Nephron progenitor cell (in vitro differentiated cells): ENCODE results near the gene NSL1.

Source experiments
- DNase-seq: peaks from one replicate; pipeline ENCODE4 v3.0.0; 2021
- H3K27ac Mint-ChIP-seq: 2 replicates; pipeline ENCODE4 v1.8.0; 2021; ENCODE audit warnings: mild to moderate bottlenecking, moderate library complexity, mixed read lengths
- H3K27me3 Mint-ChIP-seq: 2 replicates; pipeline ENCODE4 v1.8.0; 2021; ENCODE audit warnings: mild to moderate bottlenecking, low read depth, mixed read lengths; ENCODE audit not compliant: poor library complexity
- H3K36me3 Mint-ChIP-seq: 2 replicates; pipeline ENCODE4 v1.8.0; 2021; ENCODE audit warnings: low read depth, mixed read lengths
- H3K4me1 Mint-ChIP-seq: 2 replicates; pipeline ENCODE4 v1.8.0; 2021; ENCODE audit warnings: mixed read lengths
- H3K4me3 Mint-ChIP-seq: 2 replicates; pipeline ENCODE4 v1.8.0; 2021; ENCODE audit warnings: mild to moderate bottlenecking, moderate library complexity, mixed read lengths
- H3K9me3 Mint-ChIP-seq: 2 replicates; pipeline ENCODE4 v1.8.0; 2021; ENCODE audit warnings: mild to moderate bottlenecking, moderate library complexity, mixed read lengths
- TF ChIP-seq, protein P1 (sequence below): fragments of 200-600 bp; sonication (generic); IDR thresholded peaks from 2 replicates; pipeline ENCODE4 v1.5.0; 2021; ENCODE audit warnings: antibody characterized with exemption

The NSL1 gene

DNA sequence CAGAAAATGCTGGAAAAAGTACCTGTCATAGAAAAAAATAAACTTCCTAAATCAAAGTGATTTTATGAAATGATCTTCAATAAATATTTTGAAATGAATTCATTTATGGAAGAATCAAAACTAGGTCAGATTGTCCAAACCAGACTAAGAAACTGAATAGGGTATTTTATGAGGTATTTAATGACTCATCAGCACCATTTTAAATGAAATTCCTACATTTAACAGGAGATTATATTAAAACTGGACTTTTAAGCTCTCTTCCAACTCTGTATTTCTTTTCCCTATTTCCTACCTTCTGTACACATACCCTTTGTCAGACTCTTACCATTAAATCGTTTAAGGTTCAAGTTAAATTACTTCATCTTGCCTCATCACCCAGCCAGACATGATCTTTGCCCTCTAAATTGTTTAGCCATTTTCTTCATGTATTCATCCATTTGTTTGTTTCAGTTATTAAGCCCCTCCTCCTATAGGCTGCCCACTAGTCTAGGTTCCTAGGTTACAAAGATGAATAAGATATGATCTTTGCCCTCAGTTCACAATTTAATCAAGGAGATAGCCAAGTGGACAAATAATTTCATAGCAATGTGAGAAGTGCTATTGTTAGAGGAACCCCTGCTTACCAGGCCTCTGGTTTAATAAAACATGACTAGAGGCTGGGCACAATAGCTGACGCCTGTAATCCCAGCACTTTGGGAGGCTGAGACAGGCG is 25.1 kb upstream of the NSL1 start:
- TF ChIP-seq, protein P1, sequence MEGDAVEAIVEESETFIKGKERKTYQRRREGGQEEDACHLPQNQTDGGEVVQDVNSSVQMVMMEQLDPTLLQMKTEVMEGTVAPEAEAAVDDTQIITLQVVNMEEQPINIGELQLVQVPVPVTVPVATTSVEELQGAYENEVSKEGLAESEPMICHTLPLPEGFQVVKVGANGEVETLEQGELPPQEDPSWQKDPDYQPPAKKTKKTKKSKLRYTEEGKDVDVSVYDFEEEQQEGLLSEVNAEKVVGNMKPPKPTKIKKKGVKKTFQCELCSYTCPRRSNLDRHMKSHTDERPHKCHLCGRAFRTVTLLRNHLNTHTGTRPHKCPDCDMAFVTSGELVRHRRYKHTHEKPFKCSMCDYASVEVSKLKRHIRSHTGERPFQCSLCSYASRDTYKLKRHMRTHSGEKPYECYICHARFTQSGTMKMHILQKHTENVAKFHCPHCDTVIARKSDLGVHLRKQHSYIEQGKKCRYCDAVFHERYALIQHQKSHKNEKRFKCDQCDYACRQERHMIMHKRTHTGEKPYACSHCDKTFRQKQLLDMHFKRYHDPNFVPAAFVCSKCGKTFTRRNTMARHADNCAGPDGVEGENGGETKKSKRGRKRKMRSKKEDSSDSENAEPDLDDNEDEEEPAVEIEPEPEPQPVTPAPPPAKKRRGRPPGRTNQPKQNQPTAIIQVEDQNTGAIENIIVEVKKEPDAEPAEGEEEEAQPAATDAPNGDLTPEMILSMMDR: no peak
- H3K27me3 Mint-ChIP-seq: peaks cover 5% of the 10 kb centered on the region
- H3K4me1 Mint-ChIP-seq: no peaks in the 10 kb centered on the region
- no peaks in the 10 kb centered on the region for H3K9me3 Mint-ChIP-seq
- no peak overlapping the region for H3K27ac Mint-ChIP-seq
- H3K4me3 Mint-ChIP-seq: no peak overlapping the region
- no peaks in the 10 kb centered on the region for H3K36me3 Mint-ChIP-seq
- no peak for DNase-seq

DNA sequence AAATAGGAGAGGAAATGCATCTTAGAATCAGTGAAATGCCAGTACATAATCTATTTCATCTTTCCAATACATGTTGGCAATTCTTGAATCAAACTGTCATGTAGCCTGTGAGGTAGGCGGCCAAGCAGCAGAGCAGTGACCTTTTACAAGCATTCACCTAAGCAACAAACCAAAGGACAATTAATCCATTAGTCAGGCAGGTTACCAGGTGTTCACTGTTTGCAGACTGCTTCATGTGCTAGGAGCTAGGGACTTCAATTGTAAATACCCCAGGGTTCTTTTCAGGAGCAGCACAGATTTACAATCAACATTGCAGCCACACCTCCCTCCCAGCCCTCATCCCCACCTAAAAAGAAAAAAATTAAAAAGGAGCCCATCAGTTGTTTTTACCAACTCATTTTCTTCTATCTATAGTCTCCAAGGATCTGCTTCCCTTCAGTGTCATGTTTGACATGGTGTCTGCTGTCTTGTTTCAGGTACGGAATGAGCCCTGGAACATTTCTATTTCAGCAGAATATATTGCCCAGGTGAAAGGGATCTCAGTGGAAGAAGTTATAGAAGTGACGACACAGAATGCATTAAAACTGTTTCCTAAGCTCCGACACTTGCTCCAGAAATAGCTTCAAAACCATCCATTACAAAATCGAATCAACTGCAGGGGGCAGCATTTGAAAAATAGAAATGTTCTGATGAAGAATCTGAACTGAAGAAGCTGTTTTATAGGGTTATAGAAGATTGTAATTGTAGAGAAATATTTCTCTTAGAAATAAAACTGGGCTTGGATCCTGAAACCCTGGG is 23.2 kb upstream of the NSL1 start:
- Mint-ChIP-seq H3K27ac (no peak overlapping the region), H3K27me3 (peaks cover 5% of the 10 kb centered on the region), H3K4me3 (no peak overlapping the region), H3K4me1 (no peaks in the 10 kb centered on the region), H3K9me3 (no peaks in the 10 kb centered on the region), H3K36me3 (no peaks in the 10 kb centered on the region)
- no peak for DNase-seq
- TF ChIP-seq, protein P1: peak; percentile 31

DNA sequence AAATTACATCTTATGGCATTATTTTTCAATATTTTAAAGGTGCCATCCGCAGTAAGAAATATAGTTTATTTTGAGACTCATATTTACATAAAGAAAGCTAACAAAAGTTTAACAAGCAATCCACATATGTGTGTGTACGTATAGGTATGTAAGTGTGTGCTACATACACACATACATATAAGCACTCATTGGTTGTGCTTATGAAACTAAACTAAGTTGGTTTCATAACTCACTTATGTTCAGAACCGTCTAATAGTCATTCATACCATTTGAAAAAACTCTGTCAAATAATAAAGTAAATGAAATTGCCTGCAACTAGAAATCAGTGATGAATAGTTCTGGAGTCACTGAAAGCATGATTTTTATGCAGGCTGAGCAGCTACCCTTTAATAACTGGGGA is 14.2 kb upstream of the NSL1 start:
- no peaks in the 10 kb centered on the region for H3K27me3 Mint-ChIP-seq
- H3K36me3 Mint-ChIP-seq: peaks cover 34% of the 10 kb centered on the region
- TF ChIP-seq, protein P1: no peak
- no peaks in the 10 kb centered on the region for H3K9me3 Mint-ChIP-seq
- H3K27ac Mint-ChIP-seq: no peak overlapping the region
- no peak overlapping the region for H3K4me3 Mint-ChIP-seq
- H3K4me1 Mint-ChIP-seq: no peaks in the 10 kb centered on the region
- DNase-seq: no peak

DNA sequence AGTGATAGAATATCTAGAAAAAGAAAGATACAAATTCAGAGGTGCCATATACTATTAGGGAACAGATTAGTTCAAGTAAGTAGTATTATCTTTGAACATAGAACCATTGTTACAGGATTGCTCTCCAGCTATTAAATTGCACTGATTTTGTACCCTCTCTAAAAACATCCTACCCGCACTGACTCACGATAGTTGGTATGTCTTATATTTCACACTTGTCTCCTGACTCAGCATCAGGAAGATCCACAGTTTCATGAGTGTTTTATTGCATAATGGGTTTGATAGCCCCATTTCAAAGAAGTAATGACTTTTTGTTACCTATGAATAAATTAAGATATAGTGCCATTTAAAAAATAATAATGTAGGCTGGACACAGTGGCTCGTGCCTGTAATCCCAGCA is 6.1 kb upstream of the NSL1 start:
- peaks cover 8% of the 10 kb centered on the region for H3K4me1 Mint-ChIP-seq
- H3K36me3 Mint-ChIP-seq: peaks cover 22% of the 10 kb centered on the region
- H3K9me3 Mint-ChIP-seq: no peaks in the 10 kb centered on the region
- TF ChIP-seq, protein P1: no peak
- no peak for DNase-seq
- no peak overlapping the region for H3K27ac Mint-ChIP-seq
- H3K4me3 Mint-ChIP-seq: no peak overlapping the region
- peaks cover 4% of the 10 kb centered on the region for H3K27me3 Mint-ChIP-seq

DNA sequence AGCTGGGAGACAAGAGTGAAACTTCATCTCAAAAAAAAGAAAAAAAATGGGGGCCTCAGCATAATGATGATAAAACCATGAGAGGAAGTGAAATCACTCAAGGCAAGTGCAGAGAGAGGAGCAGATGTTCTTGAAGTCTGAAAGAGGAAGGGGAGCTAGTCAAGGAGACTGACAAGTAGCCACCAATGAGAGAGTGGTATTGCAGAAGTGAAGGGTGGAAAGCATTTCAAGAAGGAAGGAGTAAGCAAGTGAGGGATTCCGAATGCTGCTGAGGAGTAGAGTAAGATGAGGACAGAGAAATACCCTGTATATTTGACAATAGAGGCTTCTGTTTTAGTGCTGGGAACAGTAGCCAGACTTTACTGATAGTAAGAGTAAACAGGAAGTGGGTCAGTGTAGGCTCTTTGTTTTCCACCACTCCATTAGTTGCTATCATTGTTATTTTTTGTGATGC is 3.0 kb upstream of the NSL1 start:
- DNase-seq: no peak
- Mint-ChIP-seq H3K27me3 (peaks cover 4% of the 10 kb centered on the region), H3K27ac (no peak overlapping the region), H3K4me3 (no peak overlapping the region), H3K36me3 (peaks cover 22% of the 10 kb centered on the region), H3K4me1 (peaks cover 25% of the 10 kb centered on the region), H3K9me3 (no peaks in the 10 kb centered on the region)
- TF ChIP-seq, protein P1: no peak
